Measurements from ENCODE around the gene FAM168A.

- no peak for TF ChIP-seq EZH2phosphoT487 (conservative IDR thresholded peaks at IDR 0.05; ENCODE audit: low read length)
- TF ChIP-seq CTCF (IDR thresholded peaks at IDR 0.05; ENCODE audit: insufficient read depth, low read length, poor library complexity, severe bottlenecking) = no peak
These were observed 73.1 kb downstream of the FAM168A start for GRCh38 chr11:73524774-73525173.
